Fibroblast of the aortic adventitia (primary cell): ENCODE results near the gene RPS6KA2. TPM values are rescaled to one million over a fixed set of nuclear protein-coding genes. Genes with fewer than 3 reads are reported as not detected.

Source experiments
- DNase-seq: peaks from one replicate; pipeline ENCODE4 v3.0.0-alpha.2; 2010; ENCODE audit warnings: low read depth
- H3K4me3 ChIP-seq: 2 replicates; pipeline ENCODE4 v1.5.1; 2011; ENCODE audit warnings: low read depth, mild to moderate bottlenecking, control low read depth, low read length, moderate library complexity
- CTCF ChIP-seq: IDR thresholded peaks from 2 replicates; pipeline ENCODE4 v1.5.1; 2011; ENCODE audit warnings: mild to moderate bottlenecking, low read length, control low read depth, inconsistent platforms; ENCODE audit not compliant: insufficient read depth
- total RNA-seq: library from RNA; depleted of rRNA; stranded (reverse); fragments of >200 nt; gene quantifications from 2 replicates; pipeline ENCODE4 v1.2.3, GENCODE V29; 2012; ENCODE audit warnings: low replicate concordance

Gene RPS6KA2
- total RNA-seq, 1 donor, result 89.7 TPM

- H3K4me3 ChIP-seq, result no peak overlapping the region
- peak; percentile 83 for DNase-seq
Observed at GRCh38 chr6:166624275-166624674, 2.8 kb downstream of the RPS6KA2 start.

GRCh38 chr6:166623318-166623717, 3.7 kb downstream of the RPS6KA2 start:
- TF ChIP-seq CTCF, result no peak
- no peak for DNase-seq
- no peak overlapping the region for H3K4me3 ChIP-seq

More at GRCh38 chr6:166624275-166624674, 2.8 kb downstream of the RPS6KA2 start:
- TF ChIP-seq CTCF, result no peak

- H3K4me3 ChIP-seq, result no peak overlapping the region
- DNase-seq, result no peak
- TF ChIP-seq CTCF, result no peak
Observed at GRCh38 chr6:166621114-166621540, 5.9 kb downstream of the RPS6KA2 start.

GRCh38 chr6:166620478-166621113, 6.5 kb downstream of the RPS6KA2 start:
- TF ChIP-seq CTCF, result no peak
- no peak for DNase-seq
- H3K4me3 ChIP-seq, result peak overlapping the region; percentile 19

GRCh38 chr6:166619912-166620311, 7.1 kb downstream of the RPS6KA2 start:
- TF ChIP-seq CTCF, result no peak
- peak; percentile 100 for DNase-seq
- no peak overlapping the region for H3K4me3 ChIP-seq

- TF ChIP-seq CTCF, result no peak
- no peak overlapping the region for H3K4me3 ChIP-seq
Observed at GRCh38 chr6:166618866-166619761, 7.9 kb downstream of the RPS6KA2 start.

More at GRCh38 chr6:166618866-166619761, 7.9 kb downstream of the RPS6KA2 start:
- DNase-seq, result peak; percentile 72
